SK-N-SH (cell line): ENCODE measurements around the gene FBXO21. TPM values are rescaled to one million over a fixed set of nuclear protein-coding genes. Genes with fewer than 3 reads are reported as not detected.

ENCODE experiments used
- CTCF ChIA-PET: fragments of 300-600, 350-600 bp; formaldehyde crosslinking; extraction: SDS; loops from one replicate; lab custom pipeline; 2021; lab: Yijun Ruan, JAX
- POLR2A ChIA-PET: fragments of 350-600 bp; sonication (Branson Sonifier 250); formaldehyde crosslinking; extraction: SDS; loops from one replicate; lab custom pipeline; 2020; ENCODE audit warnings: antibody characterized with exemption, inconsistent platforms; lab: Yijun Ruan, JAX
- DNase-seq: peaks from one replicate; pipeline ENCODE4 v3.0.0; 2012
- H2AFZ ChIP-seq: fragments of 200-600 bp; sonication (generic); 2 replicates; pipeline ENCODE4 v1.8.1; 2016; ENCODE audit warnings: antibody characterized with exemption, mild to moderate bottlenecking, low read depth
- H3F3A ChIP-seq: fragments of 200-600 bp; sonication (generic); replicated peaks from 2 replicates; pipeline ENCODE3; 2016; ENCODE audit warnings: antibody characterized with exemption, mild to moderate bottlenecking; ENCODE audit not compliant: insufficient read depth
- H3K27ac ChIP-seq, 2 experiments: fragments of 200-500 bp in 1 of 2; fragments of 200-600 bp in 1 of 2; sonication (Bioruptor generic) in 1 of 2; sonication (generic), shearing (Covaris generic) in 1 of 2; 2 replicates each; pipeline versions ENCODE4 v1.5.1 to v1.6.1; 2014 to 2016; ENCODE audit warnings: low read depth in 2 of 2, inconsistent platforms in 1 of 2, low read length in 1 of 2, mild to moderate bottlenecking in 1 of 2, mixed read lengths in 1 of 2
- H3K27me3 ChIP-seq: fragments of 200-600 bp; sonication (generic), shearing (Covaris generic); 2 replicates; pipeline ENCODE4 v1.6.1; 2016; ENCODE audit warnings: mixed run types; ENCODE audit not compliant: insufficient read depth
- H3K36me3 ChIP-seq, 2 experiments: fragments of 200-500 bp in 1 of 2; fragments of 200-600 bp in 1 of 2; sonication (Bioruptor generic) in 1 of 2; sonication (generic) in 1 of 2; replicated peaks in 1 of 2; 2 replicates each; pipeline versions ENCODE3 to v1.5.1; 2014 to 2016; ENCODE audit warnings: low read length in 1 of 2, mild to moderate bottlenecking in 1 of 2; ENCODE audit not compliant: insufficient read depth in 2 of 2, control insufficient read depth in 1 of 2
- H3K4me1 ChIP-seq, 2 experiments: fragments of 200-500 bp in 1 of 2; fragments of 200-600 bp in 1 of 2; sonication (Bioruptor generic) in 1 of 2; sonication (generic), shearing (Covaris generic) in 1 of 2; 2 replicates each; pipeline versions ENCODE4 v1.5.1 to v1.6.1; 2014 to 2016; ENCODE audit warnings: low read depth in 1 of 2, low read length in 1 of 2, mixed run types in 1 of 2; ENCODE audit not compliant: insufficient read depth in 2 of 2, control insufficient read depth in 1 of 2
- H3K4me2 ChIP-seq: fragments of 200-600 bp; sonication (generic), shearing (Covaris generic); 2 replicates; pipeline ENCODE4 v1.6.1; 2017; ENCODE audit warnings: mixed run types
- H3K4me3 ChIP-seq, 2 experiments: fragments of 200-500 bp in 1 of 2; fragments of 200-600 bp in 1 of 2; sonication (Bioruptor generic) in 1 of 2; sonication (generic), shearing (Covaris generic) in 1 of 2; 2 replicates each; pipeline versions ENCODE4 v1.5.1 to v1.8.1; 2014 to 2016; ENCODE audit warnings: low read depth in 2 of 2, inconsistent platforms in 1 of 2, low read length in 1 of 2, mild to moderate bottlenecking in 1 of 2, mixed read lengths in 1 of 2, moderate library complexity in 1 of 2
- H3K79me2 ChIP-seq: fragments of 200-600 bp; sonication (generic); 2 replicates; pipeline ENCODE4 v1.8.1; 2017; ENCODE audit warnings: mild to moderate bottlenecking; ENCODE audit not compliant: insufficient read depth
- H3K9ac ChIP-seq: fragments of 200-600 bp; sonication (generic); 2 replicates; pipeline ENCODE4 v1.6.1; 2017; ENCODE audit warnings: mixed run types
- H3K9me2 ChIP-seq: fragments of 200-600 bp; sonication (generic); 2 replicates; pipeline ENCODE4 v1.6.1; 2017; ENCODE audit warnings: mixed run types
- H3K9me3 ChIP-seq: fragments of 200-600 bp; sonication (generic); 2 replicates; pipeline ENCODE4 v1.6.1; 2017; ENCODE audit warnings: mixed run types, mild to moderate bottlenecking, moderate library complexity
- H4K20me1 ChIP-seq: fragments of 200-600 bp; sonication (generic); 2 replicates; pipeline ENCODE4 v1.6.1; 2017; ENCODE audit warnings: mild to moderate bottlenecking, mixed run types; ENCODE audit not compliant: insufficient read depth
- GATA2 ChIP-seq: sonication (generic); formaldehyde crosslinking; IDR thresholded peaks from 2 replicates; pipeline ENCODE4 v1.5.0; 2020; ENCODE audit warnings: mild to moderate bottlenecking, missing genetic modification reagents
- NFIC ChIP-seq: IDR thresholded peaks from 2 replicates; pipeline ENCODE4 v1.4.0; 2012; ENCODE audit warnings: borderline replicate concordance
- PBX3 ChIP-seq: IDR thresholded peaks from 2 replicates; pipeline ENCODE4; 2012
- POLR2AphosphoS5 ChIP-seq: IDR thresholded peaks from 2 replicates; pipeline ENCODE4 v1.6.1; 2012; ENCODE audit warnings: low read depth, low read length
- RXRA ChIP-seq: IDR thresholded peaks from 2 replicates; pipeline ENCODE4 v1.4.0; 2012; ENCODE audit warnings: low read depth, mild to moderate bottlenecking, borderline replicate concordance
- TCF12 ChIP-seq: IDR thresholded peaks from 2 replicates; pipeline ENCODE4 v1.4.0; 2012
- TEAD4 ChIP-seq: IDR thresholded peaks from 2 replicates; pipeline ENCODE4 v1.4.0; 2012; ENCODE audit warnings: mild to moderate bottlenecking, borderline replicate concordance; ENCODE audit not compliant: insufficient read depth
- WGBS: methylation state at CpG from one replicate; pipeline ENCODE4 v1.1.6; 2017; ENCODE audit warnings: low lambda C conversion rate; 5-methylcytosine and 5-hydroxymethylcytosine counted together
- polyA plus RNA-seq, 3 experiments: library from polyadenylated mRNA; depleted of rRNA; stranded (reverse); fragments of >200 nt; gene quantifications; 2 replicates each; pipeline ENCODE4 v1.2.3, GENCODE V29; 2012
- TF ChIP-seq, protein P1 (sequence below): IDR thresholded peaks from 2 replicates; pipeline ENCODE4 v1.4.0; 2012; ENCODE audit warnings: low read depth, borderline replicate concordance

FBXO21 gene
- polyA plus RNA-seq, 1 of the 3 experiments (the other 2 are of a cell fraction): 44.2 TPM

GRCh38 chr12:117130801-117131200 lies 59.5 kb downstream of the FBXO21 start (continued):
- no peak for TF ChIP-seq TEAD4

- H3K79me2 ChIP-seq: no peaks in the 10 kb centered on the region
- 85% methylated on average over 5 of the region's 5 CpGs for WGBS
- H3K4me1 ChIP-seq: peaks cover 0 to 20% of the 10 kb centered on the region in 2 experiments; a peak in 2 of 4 replicates
- TF ChIP-seq NFIC (no peak), RXRA (no peak)
- no peak overlapping the region for H3K4me2 ChIP-seq
- no peak overlapping the region for H3K27ac ChIP-seq
- H3K27me3 ChIP-seq: no peaks in the 10 kb centered on the region
- H3K9me2 ChIP-seq: no peaks in the 10 kb centered on the region
- H3K36me3 ChIP-seq: no peaks in the 10 kb centered on the region
- H4K20me1 ChIP-seq: no peaks in the 10 kb centered on the region
- no peak overlapping the region for H3K4me3 ChIP-seq
- no peak overlapping the region for H3K9ac ChIP-seq
- peaks cover 33% of the 10 kb centered on the region for H3F3A ChIP-seq
- DNase-seq: no peak
- CTCF ChIA-PET: interaction anchor here (1.3 to 1.6 kb wide), 4 partner anchors 9 to 13 kb away, joined by 3 to 8 read pairs (median 4); no protein-coding TSS in a partner anchor
- no peak overlapping the region for H2AFZ ChIP-seq
- POLR2A ChIA-PET: no interaction called here
- no peaks in the 10 kb centered on the region for H3K9me3 ChIP-seq
Observed at GRCh38 chr12:117129391-117129790, 60.9 kb downstream of the FBXO21 start.

DNA sequence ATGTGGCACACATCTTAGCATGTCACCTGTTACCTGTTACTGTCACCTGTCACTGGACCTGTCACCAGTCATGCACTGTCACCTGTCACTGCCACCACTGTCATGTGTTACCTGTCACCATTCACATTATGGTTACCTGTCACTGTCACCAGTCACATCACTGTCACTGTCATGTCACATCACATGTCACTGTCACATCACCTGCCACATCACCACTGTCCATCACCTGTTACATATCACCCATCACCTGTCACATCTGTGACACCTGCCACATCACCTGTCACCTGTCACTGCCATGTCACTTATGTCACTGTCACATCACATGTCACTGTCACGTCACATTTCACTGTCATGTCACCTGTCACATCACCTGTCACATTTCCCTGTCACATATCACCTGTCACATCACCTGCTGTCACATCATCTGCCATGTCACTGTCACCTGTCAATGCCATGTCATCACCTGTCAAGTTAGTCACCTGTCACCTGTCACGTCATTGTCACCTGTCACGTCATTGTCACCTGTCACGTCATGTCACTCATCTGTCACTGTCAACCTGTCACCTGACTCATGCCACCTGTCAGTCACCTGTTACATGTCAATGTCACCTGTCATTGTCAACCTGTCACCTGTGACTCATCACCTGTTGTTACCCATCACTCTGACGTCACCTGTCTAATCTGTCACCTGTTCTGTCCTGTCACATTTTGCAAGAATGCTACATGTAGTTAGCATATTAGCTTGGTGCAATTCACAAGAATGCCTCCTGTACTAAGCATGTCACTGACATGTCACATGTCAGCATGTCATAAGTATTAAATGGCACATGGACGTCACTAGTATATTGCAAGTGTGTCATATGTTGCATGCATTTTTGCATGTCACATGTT lies 62.1 kb downstream of the FBXO21 start:
- H3K4me1 ChIP-seq: peaks cover 0 to 20% of the 10 kb centered on the region in 2 experiments; a peak in 2 of 4 replicates
- no peaks in the 10 kb centered on the region for H4K20me1 ChIP-seq
- no peak overlapping the region for H2AFZ ChIP-seq
- H3K4me3 ChIP-seq: no peak overlapping the region
- H3K27me3 ChIP-seq: no peaks in the 10 kb centered on the region
- H3F3A ChIP-seq: peaks cover 33% of the 10 kb centered on the region
- H3K9me2 ChIP-seq: no peaks in the 10 kb centered on the region
- WGBS: 91% methylated on average over 6 of the region's 6 CpGs
- H3K9ac ChIP-seq: no peak overlapping the region
- H3K9me3 ChIP-seq: no peaks in the 10 kb centered on the region
- CTCF ChIA-PET: no interaction called here
- no peaks in the 10 kb centered on the region for H3K36me3 ChIP-seq
- POLR2A ChIA-PET: no interaction called here
- H3K79me2 ChIP-seq: no peaks in the 10 kb centered on the region
- no peak for DNase-seq
- no peak overlapping the region for H3K4me2 ChIP-seq
- no peak overlapping the region for H3K27ac ChIP-seq
- no peak for TF ChIP-seq GATA2
- TF ChIP-seq PBX3: 0 out of 2 replicates have a peak, but pooled peaks have one; percentile 19

- Histone ChIP-seq H4K20me1 (no peaks in the 10 kb centered on the region), H3K4me1 (peaks cover 0 to 20% of the 10 kb centered on the region in 2 experiments; a peak in 2 of 4 replicates), H3K27ac (no peak overlapping the region), H3K27me3 (no peaks in the 10 kb centered on the region), H3K4me3 (no peak overlapping the region), H3K36me3 (no peaks in the 10 kb centered on the region), H3K9me3 (no peaks in the 10 kb centered on the region), H3F3A (peaks cover 33% of the 10 kb centered on the region), H3K9ac (no peak overlapping the region), H3K4me2 (no peak overlapping the region), H2AFZ (no peak overlapping the region), H3K9me2 (no peaks in the 10 kb centered on the region), H3K79me2 (no peaks in the 10 kb centered on the region)
- POLR2A ChIA-PET: no interaction called here
- CTCF ChIA-PET: no interaction called here
- TF ChIP-seq, protein P1, sequence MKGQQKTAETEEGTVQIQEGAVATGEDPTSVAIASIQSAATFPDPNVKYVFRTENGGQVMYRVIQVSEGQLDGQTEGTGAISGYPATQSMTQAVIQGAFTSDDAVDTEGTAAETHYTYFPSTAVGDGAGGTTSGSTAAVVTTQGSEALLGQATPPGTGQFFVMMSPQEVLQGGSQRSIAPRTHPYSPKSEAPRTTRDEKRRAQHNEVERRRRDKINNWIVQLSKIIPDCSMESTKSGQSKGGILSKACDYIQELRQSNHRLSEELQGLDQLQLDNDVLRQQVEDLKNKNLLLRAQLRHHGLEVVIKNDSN: no peak
- TF ChIP-seq POLR2AphosphoS5: no peak
- no peak for TF ChIP-seq TCF12
- 66% methylated on average over 4 of the region's 4 CpGs for WGBS
- no peak for DNase-seq
Observed at GRCh38 chr12:117126335-117126734, 63.9 kb downstream of the FBXO21 start.
